Measurements from ENCODE around the gene PDSS1.
A peak's percentile ranks its signal among the peaks of the same experiment; 100 is the strongest.
"Not testable (repeated sequence)": the region's sequence is repeated elsewhere in the genome, so short reads cannot be mapped to it uniquely, and the experiment has no call there.

Gene PDSS1

DNA sequence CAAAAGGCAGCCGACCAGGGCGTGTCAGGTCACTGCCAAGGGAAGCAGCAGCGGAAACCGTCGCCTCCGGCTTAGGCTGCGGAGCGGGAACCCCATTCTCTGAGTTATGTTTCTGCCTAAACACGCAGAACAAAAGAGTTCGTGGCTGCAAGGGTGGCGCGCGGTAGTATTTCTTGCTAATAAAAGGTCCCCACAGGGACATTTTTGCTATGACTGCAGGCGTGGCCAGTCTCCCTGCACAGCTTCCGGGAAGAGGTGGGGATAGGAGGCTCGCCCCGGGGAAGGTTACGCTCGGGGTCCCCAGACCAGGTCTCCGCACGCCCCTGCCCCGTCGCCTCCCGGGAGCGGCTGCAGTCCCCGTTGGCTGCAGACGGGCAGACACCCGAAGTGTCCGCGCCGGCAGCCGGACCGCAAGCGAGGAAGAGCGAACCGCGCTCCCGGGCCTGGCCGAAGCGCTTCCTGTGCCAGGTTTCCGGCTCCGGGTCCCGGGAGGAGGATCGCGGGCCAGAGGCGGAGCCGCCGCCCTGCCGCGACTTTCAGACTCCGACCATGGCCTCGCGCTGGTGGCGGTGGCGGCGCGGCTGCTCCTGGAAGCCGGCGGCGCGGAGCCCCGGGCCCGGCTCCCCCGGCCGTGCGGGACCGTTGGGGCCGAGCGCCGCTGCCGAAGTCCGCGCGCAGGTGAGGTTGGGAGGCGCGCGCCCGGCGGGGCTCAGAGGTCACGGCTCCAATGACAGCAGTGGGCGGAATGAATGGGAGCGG is at the start of gene PDSS1:
PDSS1 (plus strand) TSS at position 539 of the 759 bp plus-strand sequence; CDS start at position 550, 11 bp downstream.
- DNase-seq = peak; percentile 81

DNA sequence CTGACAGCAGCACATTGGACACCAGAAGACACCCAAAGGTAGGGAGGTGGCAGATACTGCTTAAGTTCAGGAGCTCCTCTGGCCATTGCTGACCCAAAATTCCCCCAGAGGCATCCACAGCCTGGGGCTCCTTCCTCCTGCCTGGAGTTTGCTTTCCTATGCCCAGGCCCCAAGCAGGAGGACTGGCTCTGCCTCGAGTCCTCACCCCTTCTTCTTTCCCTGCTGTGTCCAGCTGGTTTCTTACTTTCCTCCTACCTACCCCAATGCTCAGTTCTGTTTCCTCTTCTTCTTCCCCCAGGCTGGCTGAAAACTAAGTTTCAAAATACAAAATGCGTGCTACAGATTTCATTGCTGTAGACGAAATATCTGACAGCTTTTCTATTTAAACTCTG is 49.3 kb upstream of the PDSS1 start:
- not testable (repeated sequence) for DNase-seq

DNA sequence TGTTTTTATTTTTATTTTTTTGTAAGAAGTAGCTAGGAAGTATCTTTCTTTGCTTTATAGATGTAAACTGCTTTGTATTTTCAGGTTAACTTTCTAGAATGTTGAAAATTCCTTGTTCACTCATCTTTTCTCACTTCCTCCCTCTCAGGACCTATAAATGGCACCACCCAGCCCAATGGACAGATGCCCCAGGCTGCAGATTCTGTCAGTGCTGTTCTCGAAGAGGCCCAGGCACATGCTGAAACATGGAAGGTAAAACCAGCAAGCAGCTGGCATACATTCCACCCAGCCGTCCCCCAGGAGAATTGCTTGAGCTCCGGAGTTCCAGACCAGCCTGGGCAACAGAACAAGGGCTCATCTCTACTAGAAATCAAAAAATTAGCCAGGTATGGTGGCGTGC is 47.1 kb upstream of the PDSS1 start:
- no peak for DNase-seq

DNA sequence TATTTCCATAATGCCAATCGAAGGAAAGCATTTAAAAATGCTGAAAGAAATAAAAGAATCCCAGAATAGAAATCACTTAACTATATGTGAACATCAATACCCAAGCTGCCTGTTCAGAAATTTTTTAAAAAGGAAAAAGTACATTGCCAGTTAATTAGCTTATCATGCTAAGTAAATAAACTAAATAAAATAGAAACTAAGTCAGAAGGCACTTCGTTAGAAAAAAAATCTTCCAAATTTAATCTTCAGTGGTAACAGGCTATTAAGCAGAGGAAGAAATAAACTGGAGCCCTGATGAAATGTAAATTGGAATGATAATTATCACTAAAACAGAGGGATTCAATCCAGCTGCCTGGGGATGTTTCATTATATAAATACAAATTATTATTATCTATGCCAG is 46.0 kb upstream of the PDSS1 start:
- DNase-seq = not testable (repeated sequence)

- no peak for DNase-seq
Measured at GRCh38 chr10:26653004-26653403, 44.5 kb upstream of the PDSS1 start.

- no peak for DNase-seq
Measured at GRCh38 chr10:26655746-26656145, 41.8 kb upstream of the PDSS1 start.

DNA sequence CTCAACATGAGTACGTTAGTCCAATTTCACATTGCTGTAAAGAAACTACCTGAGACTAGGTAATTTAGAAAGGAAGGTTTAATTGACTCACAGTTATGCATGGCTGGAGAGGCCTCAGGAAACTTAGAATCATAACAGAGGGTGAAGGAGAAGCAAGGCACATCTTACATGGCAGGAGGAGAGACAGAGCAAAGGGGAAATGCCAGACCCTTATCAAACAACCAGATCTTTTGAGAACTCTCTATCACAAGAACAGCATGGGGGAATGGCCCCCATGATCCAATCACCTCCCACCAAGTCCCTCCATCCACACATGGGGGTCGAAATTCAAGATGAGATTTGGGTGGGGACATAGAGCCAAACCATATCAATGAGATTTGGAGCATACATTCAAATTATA is 34.6 kb upstream of the PDSS1 start:
- no peak for DNase-seq

- no peak for DNase-seq
Measured at GRCh38 chr10:26665080-26666048, 32.1 kb upstream of the PDSS1 start.

GRCh38 chr10:26675873-26676257 is 21.6 kb upstream of the PDSS1 start:
- no peak for DNase-seq

- no peak for DNase-seq
Measured at GRCh38 chr10:26679588-26679987, 17.9 kb upstream of the PDSS1 start.

- DNase-seq = no peak
Measured at GRCh38 chr10:26681076-26681475, 16.4 kb upstream of the PDSS1 start.

DNA sequence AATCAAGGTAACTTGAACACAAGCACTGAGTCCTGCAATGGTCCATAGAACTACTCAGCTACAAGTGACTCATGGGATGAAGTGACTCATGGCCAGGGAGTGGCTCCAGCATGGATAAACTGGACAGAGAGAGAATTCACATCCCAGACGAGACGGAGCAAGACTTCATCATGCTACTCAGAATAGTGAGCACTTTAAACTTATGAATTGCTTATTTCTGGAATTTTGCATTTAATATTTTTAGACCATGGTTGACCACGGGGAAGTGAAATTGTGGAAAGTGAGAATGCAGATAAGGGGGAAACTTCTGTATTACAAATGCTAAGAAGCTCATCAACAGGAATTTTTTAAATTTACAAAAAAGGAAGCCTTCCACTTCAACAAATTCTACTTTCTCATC is 15.5 kb upstream of the PDSS1 start:
- not testable (repeated sequence) for DNase-seq

DNA sequence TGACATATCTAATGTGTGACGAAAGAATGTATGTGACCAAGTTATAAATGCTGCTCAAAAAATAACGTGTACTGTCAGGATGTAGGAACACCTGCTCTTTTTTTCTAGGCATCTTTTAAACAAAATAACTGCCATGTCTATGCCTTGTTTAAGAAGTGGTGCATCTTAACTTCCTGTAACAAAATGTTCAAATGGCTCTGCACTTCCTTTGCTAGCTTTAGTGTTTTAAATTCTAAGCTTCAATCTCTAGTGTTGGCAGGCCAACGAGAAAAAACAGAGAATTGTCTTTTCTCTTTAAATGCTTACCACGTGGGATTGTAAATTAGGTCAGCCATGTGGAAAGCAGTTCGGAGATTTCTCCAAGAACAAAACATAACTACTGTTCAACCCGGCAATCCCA is 14.6 kb upstream of the PDSS1 start:
- no peak for DNase-seq

- not testable (repeated sequence) for DNase-seq
Measured at GRCh38 chr10:26684667-26685264, 12.7 kb upstream of the PDSS1 start.

DNA sequence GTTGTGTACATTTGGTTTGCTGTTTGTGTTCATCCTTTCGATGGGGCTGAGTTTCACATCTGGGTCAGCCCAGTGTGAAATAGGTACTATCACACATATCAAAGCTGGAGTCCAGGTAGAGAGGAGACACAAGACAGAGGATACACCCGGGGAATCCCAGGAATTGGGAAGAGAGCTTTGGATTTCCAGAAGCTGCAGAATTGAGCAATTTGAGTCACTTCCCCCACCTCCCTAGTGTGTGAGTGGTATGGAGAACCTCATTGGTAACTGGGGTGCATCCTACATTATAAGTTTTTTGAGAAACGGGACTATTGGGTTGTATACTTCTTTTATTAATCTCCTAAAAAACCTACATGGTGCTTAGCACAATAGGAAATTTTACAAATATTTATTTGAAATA is 12.1 kb upstream of the PDSS1 start:
- DNase-seq = no peak

DNA sequence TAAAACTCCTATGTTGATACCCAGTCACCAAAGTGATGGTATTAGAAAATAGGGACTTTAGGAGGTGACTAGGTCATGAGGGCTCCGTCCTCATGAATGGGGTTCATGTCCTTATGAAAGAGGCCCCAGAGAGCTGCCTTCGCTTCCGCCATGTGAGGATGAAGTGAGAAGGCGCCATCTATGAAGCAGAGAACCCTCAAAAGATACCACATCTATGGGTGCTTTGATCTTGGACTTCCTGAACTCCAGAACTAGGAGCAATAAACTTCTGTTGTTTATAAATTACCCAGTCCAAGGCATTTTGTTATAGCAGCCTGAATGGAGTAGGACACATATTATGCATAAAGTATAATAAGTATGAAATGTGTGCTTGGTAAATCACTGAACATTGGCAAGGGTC is 8.1 kb upstream of the PDSS1 start:
- no peak for DNase-seq

- DNase-seq = no peak
Measured at GRCh38 chr10:26690731-26691475, 6.6 kb upstream of the PDSS1 start.

DNA sequence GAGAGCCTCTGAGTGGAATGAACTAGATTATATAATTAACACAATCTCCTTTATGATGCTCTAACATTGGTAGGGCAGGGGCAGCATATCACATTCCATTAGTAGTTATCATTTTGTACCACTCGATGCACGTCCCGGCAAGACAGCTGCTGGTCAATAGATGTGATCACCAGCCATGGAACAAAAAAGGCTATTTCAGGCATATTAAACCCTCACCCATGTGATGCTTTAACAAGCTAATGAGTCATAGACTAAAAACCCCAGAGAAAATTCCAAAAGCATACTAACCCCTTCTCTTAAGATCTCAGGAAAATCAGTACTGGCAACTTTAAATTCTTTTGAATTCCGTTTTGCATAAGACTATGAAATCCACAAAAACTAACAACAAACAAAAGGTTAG is 3.0 kb upstream of the PDSS1 start:
- not testable (repeated sequence) for DNase-seq

DNA sequence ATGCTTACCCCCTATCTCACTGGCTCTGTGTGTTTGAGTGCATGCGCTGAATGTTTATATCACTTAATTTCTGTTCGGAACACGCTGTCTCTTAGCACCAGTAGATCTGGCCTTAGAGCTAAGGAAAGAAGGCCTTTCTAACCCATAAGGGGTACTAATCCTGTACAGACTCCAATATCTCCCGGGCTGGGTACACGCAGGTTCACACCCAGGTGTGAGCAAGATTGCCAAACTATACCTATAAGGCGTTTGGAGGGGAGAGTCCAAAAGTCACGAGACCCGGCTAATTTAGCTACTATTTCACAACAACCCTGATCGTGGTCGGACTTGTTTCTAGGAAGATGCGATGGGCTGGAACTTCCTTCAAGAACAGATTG is 727 bp upstream of the PDSS1 start:
- no peak for DNase-seq

DNA sequence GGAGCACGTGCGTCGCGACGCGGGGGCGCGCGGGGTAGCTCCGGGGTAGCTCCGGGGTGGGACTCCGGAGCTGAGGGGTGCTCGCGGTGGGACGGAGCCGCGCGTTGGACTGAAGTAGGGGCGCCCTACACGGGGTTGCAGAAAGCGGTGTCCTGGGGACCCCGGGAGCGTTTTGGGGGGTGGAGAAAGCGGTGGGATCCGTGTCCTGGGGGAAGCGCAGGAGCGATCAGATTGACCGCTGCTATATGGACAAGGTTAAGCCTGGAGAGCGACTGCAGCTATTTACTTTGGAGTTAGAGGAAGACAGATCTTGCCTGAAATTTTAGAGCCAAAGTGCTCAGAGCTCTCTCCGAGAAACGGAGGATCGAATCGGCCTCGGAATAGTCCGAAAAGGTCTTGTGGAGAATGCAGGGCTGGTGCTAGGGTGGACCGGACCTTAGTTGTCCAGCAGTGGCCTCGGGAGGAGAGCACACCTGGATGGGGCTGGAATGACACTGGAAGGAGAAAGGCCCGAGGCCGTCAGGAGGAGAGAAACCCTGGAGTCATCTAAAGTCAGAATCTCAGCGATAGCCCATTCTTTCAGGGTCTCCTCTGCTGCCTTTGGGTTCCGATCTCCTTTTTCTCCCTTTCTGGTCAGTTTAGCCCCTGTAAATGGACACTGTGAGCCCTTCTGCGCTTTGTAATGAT is 564 bp downstream of the PDSS1 start:
- no peak for DNase-seq

DNA sequence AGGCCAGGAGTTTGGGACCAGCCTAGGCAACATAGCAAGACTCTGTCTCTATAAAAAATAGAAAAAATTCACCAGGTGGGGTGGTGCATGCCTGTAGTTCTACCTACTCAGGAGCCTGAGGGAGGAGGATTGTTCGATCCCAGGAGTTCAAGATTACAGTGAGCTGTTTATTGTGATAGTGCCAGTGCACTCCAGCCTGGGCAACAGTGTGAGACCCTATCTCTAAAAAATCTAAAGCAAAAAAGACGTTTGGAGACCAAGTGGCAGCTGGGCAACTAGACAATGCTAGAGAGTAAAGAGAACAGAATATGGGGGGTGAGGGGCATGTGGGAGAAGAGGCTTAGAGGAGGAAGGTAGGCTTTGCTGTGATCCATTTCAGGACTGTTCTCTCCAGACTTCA is 1.4 kb downstream of the PDSS1 start:
- no peak for DNase-seq

GRCh38 chr10:26699631-26700030 is 2.1 kb downstream of the PDSS1 start:
- DNase-seq = no peak

Measured in stimulated activated CD4-positive, alpha-beta T cell treated with anti-CD3 and anti-CD28 coated beads, Interleukin-15, amount 100 ng/mL, for 24 hours (primary cell).